Cardiac muscle cell (in vitro differentiated cells and primary cell): ENCODE measurements around the gene SPINK2. TPM values are rescaled to one million over a fixed set of nuclear protein-coding genes. Genes with fewer than 3 reads are reported as not detected.

Experiments used
- DNase-seq, 2 donors: peaks; one replicate each; pipeline versions ENCODE4 v3.0.0 to v3.0.0-alpha.2; 2010 to 2017; ENCODE audit warnings: low read depth in 1 of 2, low spot score in 1 of 2
- H3K27ac ChIP-seq: fragments of 200-600 bp; sonication (generic); 2 replicates; pipeline ENCODE4 v1.5.1; 2016
- H3K27me3 ChIP-seq: fragments of 200-600 bp; sonication (generic); 2 replicates; pipeline ENCODE4 v1.6.0; 2016; ENCODE audit warnings: control low read depth
- H3K36me3 ChIP-seq: fragments of 200-600 bp; sonication (generic); 2 replicates; pipeline ENCODE4 v1.5.1; 2016; ENCODE audit warnings: control low read depth
- H3K4me1 ChIP-seq: fragments of 200-600 bp; sonication (generic); 2 replicates; pipeline ENCODE4 v1.8.1; 2017; ENCODE audit warnings: low read depth, mild to moderate bottlenecking, mixed run types
- H3K4me3 ChIP-seq: fragments of 200-600 bp; sonication (generic); 2 replicates; pipeline ENCODE4 v1.5.1; 2016; ENCODE audit warnings: mild to moderate bottlenecking
- H3K9me3 ChIP-seq: fragments of 200-600 bp; sonication (generic); 2 replicates; pipeline ENCODE4 v1.5.1; 2017; ENCODE audit warnings: low read depth, mild to moderate bottlenecking, control low read depth
- polyA plus RNA-seq: library from polyadenylated mRNA; unstranded; fragments of >200 nt; fragmentation: Nextera tagmentation; extraction: Ambion mirVana; gene quantifications from 2 replicates; pipeline ENCODE4 v1.2.1, GENCODE V29; 2016
- total RNA-seq: library from RNA; depleted of rRNA; stranded (reverse); fragments of >200 nt; gene quantifications from 2 replicates; pipeline ENCODE4 v1.2.3, GENCODE V29; 2016
- TF ChIP-seq, protein P1 (sequence below): IDR thresholded peaks from 2 replicates; pipeline ENCODE4 v1.5.1; 2012; ENCODE audit warnings: low read depth, mild to moderate bottlenecking, low read length

SPINK2 gene
- total and polyA plus RNA-seq, 2 experiments from 2014 or later: not detected

DNA sequence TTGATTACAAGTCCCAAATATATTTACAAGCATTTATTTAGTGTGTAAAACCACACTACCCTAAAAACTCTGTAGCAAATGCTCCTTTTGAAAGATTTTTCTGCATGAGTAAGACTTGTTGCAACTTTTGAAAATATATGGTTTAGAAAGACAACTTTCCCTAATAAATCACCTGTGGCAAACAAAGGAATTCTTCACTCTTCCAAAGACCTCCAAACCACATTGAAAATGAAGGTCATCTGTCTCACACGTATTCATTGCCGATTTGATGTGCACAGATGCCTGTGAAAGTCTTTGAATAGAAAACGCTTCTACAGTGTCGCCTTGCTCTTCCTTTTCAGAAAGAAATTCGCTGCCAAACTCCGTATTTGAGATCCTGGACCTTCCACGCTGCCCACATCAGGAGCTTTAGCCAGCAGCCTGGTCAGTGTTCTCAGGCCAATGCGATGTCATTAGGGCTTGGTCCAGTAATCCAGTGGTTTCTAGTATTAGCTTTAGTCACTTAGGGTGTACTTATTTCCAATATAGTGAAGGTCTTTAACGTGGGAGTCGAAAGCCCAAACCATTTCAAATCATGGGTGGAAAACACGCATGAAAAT is 22.2 kb downstream of the SPINK2 start:
- H3K9me3 ChIP-seq: no peaks in the 10 kb centered on the region
- no peak overlapping the region for H3K27ac ChIP-seq
- no peak for DNase-seq

DNA sequence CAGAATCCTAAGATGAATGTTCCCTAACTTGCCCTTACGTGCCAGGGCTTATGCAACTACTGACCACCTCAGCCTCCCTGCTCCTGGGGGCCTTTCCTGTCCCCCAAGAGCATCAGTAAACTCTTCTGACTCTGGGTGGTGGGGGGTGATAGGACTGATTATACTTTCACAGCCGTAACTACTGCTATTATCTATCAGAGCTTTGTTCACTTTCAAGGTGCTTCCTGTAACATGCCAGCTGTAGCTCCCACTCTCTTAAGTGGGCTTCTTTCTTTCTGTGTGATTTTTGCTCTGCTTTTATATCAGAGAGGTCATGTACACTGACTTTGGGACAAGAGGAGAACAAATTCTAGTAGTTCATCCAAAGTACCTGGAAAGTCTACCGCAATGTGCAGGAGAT is 25.3 kb downstream of the SPINK2 start:
- H3K9me3 ChIP-seq: no peaks in the 10 kb centered on the region
- H3K27ac ChIP-seq: no peak overlapping the region
- TF ChIP-seq, protein P1, sequence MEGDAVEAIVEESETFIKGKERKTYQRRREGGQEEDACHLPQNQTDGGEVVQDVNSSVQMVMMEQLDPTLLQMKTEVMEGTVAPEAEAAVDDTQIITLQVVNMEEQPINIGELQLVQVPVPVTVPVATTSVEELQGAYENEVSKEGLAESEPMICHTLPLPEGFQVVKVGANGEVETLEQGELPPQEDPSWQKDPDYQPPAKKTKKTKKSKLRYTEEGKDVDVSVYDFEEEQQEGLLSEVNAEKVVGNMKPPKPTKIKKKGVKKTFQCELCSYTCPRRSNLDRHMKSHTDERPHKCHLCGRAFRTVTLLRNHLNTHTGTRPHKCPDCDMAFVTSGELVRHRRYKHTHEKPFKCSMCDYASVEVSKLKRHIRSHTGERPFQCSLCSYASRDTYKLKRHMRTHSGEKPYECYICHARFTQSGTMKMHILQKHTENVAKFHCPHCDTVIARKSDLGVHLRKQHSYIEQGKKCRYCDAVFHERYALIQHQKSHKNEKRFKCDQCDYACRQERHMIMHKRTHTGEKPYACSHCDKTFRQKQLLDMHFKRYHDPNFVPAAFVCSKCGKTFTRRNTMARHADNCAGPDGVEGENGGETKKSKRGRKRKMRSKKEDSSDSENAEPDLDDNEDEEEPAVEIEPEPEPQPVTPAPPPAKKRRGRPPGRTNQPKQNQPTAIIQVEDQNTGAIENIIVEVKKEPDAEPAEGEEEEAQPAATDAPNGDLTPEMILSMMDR: no peak
- H3K4me3 ChIP-seq: no peak overlapping the region
- DNase-seq: no peak
- no peaks in the 10 kb centered on the region for H3K4me1 ChIP-seq
- no peaks in the 10 kb centered on the region for H3K36me3 ChIP-seq
- no peaks in the 10 kb centered on the region for H3K27me3 ChIP-seq

More for the DNA sequence above, 22.2 kb downstream of the SPINK2 start:
- TF ChIP-seq, protein P1: no peak
- H3K4me1 ChIP-seq: no peaks in the 10 kb centered on the region
- H3K36me3 ChIP-seq: no peaks in the 10 kb centered on the region
- H3K4me3 ChIP-seq: no peak overlapping the region
- no peaks in the 10 kb centered on the region for H3K27me3 ChIP-seq

DNA sequence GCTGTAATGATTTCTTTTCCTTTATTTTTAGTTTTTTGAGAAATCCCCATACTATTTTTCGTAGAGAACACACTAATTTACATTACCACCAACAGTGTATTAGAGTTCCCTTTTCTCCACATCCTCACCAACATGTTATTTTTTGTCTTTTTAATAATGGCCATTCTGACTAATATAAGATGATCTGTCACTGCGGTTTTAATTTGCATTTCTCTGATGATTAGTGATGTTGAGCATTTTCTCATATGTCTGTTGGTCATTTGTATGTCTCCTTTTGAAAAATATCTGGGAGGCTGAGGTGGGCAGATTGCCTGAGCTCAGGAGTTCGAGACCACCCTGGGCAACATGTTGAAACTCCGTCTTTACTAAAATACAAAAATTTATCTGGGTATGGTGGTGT is 30.2 kb downstream of the SPINK2 start:
- peaks cover 7% of the 10 kb centered on the region for H3K4me1 ChIP-seq
- no peaks in the 10 kb centered on the region for H3K36me3 ChIP-seq
- no peak overlapping the region for H3K4me3 ChIP-seq
- no peak overlapping the region for H3K27ac ChIP-seq
- TF ChIP-seq, protein P1: no peak
- DNase-seq: no peak
- H3K9me3 ChIP-seq: no peaks in the 10 kb centered on the region
- no peaks in the 10 kb centered on the region for H3K27me3 ChIP-seq

DNA sequence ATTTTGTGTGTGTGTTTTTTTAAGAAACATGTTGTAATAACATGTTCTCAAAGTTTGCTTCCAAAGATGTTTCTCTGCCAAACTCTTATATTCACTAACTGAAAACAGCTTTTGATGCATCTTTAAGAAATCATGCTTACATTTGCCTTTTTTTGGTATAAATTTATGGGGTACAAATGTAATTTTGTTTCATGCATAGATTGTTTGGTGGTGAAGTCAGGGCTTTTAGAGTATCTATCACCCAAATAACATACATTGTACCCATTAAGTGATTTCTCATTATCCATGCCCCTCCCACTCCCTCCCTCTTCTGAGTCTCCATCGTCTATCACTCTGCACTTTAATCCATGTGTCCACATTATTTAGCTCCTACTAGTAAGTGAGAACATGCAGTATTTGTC is 30.8 kb downstream of the SPINK2 start:
- no peak for DNase-seq
- peaks cover 7% of the 10 kb centered on the region for H3K4me1 ChIP-seq
- no peaks in the 10 kb centered on the region for H3K27me3 ChIP-seq
- no peaks in the 10 kb centered on the region for H3K36me3 ChIP-seq
- H3K27ac ChIP-seq: no peak overlapping the region
- TF ChIP-seq, protein P1: no peak
- H3K9me3 ChIP-seq: no peaks in the 10 kb centered on the region
- H3K4me3 ChIP-seq: no peak overlapping the region

DNA sequence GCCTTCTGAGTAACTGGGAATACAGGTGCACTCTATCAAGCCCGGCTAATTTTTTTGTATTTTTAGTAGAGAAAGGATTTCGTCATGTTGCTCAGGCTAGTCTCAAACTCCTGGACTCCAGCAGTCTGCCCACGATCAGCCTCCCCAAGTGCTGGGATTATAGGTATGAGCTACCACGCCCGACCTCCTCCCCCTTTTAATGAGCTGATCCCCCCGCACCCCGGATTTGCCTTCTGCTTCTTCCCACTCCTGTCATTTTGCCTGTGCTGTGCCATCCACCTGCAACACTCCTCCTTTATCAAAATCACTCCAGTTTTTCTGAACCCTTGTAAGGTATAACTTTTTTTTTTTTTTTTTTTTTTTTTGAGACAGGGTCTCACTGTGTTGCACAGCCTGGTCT is 33.4 kb downstream of the SPINK2 start:
- H3K9me3 ChIP-seq: no peaks in the 10 kb centered on the region
- no peaks in the 10 kb centered on the region for H3K36me3 ChIP-seq
- no peaks in the 10 kb centered on the region for H3K27me3 ChIP-seq
- H3K4me3 ChIP-seq: no peak overlapping the region
- TF ChIP-seq, protein P1: no peak
- no peak overlapping the region for H3K27ac ChIP-seq
- DNase-seq: no peak
- peaks cover 7% of the 10 kb centered on the region for H3K4me1 ChIP-seq
